SH-SY5Y (cell line): ENCODE data around the gene HSPA2.

Experiments
- GATA2 ChIP-seq: IDR thresholded peaks from 2 replicates; pipeline ENCODE4 v1.6.1; 2011; ENCODE audit warnings: mild to moderate bottlenecking, low read depth, low read length
- GATA3 ChIP-seq: IDR thresholded peaks from 2 replicates; pipeline ENCODE4 v1.6.1; 2011; ENCODE audit warnings: low read depth, mild to moderate bottlenecking, low read length, moderate library complexity

Gene HSPA2

GRCh38 chr14:64563696-64564095 is 23.2 kb downstream of the HSPA2 start:
- TF ChIP-seq GATA2 (no peak), GATA3 (no peak)

DNA sequence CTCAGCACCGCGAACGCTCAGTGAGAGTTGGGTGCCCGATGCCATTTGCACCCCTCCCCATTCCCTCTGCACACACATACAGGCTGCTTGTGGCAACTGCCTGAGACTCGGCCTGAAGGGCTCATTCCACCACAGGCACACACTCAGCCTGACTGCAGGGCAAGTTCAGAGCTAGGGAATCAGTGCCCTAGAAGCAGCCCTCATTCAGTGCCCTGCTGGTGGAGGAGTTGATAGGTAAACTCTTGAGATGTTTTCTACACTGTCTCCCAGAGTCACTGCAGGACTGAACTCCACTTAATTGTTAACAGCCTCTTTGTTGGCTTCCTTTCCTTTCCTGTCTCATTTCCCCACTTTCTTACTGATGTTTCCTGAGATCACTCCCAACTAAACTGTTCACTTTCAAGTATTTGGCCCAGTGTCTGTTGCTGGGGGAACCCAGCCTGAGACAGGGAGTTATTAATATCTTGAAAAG is 26.1 kb downstream of the HSPA2 start:
- no peak for TF ChIP-seq GATA3
- no peak for TF ChIP-seq GATA2

DNA sequence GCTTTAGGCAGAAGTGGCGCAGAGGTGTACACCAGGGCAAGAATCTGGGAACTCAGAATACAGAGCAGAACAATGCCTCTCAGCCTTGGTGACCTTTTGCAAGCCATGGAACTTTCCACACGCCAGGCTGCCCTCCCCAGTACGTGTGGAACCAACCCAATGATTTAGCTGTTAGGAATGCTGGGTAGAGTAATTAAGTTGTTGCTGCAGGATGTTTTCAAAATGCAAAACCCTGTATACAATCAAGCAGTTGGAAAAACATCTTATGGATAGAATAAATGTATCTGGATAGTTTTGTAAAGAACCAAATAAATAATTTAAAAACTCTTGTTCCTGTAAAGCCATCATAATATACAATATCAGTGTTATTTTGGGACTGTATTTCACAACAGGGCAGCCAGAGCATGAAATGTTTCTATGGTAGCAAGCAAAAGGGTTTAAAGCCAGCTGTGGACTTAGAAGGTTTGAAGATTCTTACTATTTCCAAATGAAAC is 28.6 kb downstream of the HSPA2 start:
- no peak for TF ChIP-seq GATA2
- no peak for TF ChIP-seq GATA3

- no peak for TF ChIP-seq GATA3
- TF ChIP-seq GATA2: no peak
Measured at GRCh38 chr14:64572386-64573104, 32.0 kb downstream of the HSPA2 start.

DNA sequence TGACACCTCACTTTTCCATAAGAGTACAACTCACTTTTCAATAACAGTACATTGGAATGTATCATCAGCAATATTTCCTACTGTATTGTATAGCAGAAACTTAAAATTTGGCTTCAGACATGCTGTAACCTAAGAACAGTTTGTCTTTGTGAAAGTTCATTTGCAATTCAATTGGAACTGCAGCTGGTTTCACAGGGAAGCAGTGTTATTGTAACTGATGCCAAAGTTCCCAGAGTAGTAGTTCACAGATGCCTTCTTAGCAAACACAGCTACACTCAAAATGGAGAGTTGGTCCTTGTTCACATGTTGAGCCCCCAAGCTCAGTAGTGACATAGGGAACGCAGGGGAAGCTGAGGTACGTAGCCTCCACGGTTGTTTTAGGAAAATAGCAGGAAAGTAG is 32.6 kb downstream of the HSPA2 start:
- TF ChIP-seq GATA2 (no peak), GATA3 (no peak)

GRCh38 chr14:64574371-64575107 is 34.0 kb downstream of the HSPA2 start:
- no peak for TF ChIP-seq GATA3
- no peak for TF ChIP-seq GATA2

DNA sequence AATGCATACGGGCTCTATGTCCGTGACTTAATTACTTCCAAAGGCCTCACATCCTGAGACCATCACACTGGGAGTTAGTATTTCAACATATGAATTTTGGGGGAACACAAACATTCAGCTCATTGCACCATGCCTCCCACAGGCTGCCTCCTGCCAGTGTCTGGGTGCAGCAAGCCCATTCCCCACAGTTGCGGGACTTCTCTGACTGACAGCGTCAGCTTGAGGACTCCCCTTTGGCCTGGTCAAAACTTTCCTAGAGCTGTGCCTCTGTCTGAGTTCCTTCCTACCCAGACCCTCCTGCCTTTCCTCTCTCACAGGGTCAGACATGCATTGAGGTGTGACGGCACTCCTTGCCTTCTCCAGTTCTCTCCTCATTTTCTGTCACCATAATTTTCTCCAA is 36.7 kb downstream of the HSPA2 start:
- TF ChIP-seq GATA3: no peak
- no peak for TF ChIP-seq GATA2

- no peak for TF ChIP-seq GATA2
- no peak for TF ChIP-seq GATA3
Measured at GRCh38 chr14:64580467-64580866, 39.9 kb downstream of the HSPA2 start.

DNA sequence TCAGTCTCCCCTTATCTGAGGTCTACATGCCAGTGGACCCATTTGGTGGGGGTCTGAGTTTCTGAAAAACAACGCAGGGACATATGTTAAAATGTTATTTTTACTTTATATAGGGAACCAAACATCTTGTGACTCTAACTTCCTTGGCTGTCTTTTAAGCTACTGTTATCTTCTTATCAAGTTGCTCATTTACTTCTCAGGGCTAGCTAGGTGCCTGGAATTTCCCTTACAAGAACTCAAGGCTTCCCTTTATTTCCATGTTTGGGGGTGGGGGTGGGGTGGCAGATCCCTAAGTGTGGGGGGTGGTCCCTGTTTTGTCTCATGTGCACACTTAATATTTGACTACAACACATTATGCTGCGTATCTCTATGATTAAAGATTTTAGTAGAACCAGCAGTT is 40.8 kb downstream of the HSPA2 start:
- no peak for TF ChIP-seq GATA2
- TF ChIP-seq GATA3: no peak

DNA sequence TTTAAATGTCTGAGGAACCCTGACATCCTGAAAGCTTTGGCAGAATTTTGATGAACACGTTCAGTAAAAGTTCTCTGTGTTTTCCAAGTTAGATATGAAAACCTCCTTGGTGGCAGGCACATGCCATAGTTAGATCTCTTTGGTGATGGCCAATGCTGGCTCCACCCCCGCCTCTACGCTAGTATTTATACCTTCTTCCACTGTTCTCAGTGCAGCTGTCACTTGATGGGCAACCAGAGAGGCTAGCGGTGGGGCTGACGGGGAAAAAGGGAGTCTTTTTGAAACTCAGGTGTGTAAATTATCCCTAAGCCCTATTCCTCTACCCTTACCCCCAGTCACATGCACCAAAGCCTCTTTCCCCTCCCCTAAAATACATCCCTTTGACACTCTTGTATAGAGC is 41.3 kb downstream of the HSPA2 start:
- no peak for TF ChIP-seq GATA3
- TF ChIP-seq GATA2: no peak

DNA sequence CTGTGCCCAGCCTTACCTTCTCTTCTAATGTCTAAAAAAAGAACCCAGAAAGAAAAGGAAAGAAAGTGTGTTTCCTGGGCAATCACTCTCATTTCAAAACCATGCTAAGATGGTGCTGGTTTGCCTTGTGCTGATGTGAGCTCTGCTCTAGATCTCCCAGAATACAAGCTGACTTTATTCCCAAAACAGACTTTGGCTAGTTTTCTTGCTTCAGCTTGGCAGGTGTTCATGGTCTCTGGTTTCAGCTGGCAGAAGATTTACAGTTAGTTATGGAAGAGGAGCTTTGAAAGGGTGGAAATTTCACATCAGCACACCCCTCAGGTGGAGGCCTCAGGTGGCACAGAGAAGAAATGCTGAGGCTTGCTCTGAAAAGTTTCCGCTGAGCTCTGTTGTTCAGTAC is 43.6 kb downstream of the HSPA2 start:
- no peak for TF ChIP-seq GATA3

DNA sequence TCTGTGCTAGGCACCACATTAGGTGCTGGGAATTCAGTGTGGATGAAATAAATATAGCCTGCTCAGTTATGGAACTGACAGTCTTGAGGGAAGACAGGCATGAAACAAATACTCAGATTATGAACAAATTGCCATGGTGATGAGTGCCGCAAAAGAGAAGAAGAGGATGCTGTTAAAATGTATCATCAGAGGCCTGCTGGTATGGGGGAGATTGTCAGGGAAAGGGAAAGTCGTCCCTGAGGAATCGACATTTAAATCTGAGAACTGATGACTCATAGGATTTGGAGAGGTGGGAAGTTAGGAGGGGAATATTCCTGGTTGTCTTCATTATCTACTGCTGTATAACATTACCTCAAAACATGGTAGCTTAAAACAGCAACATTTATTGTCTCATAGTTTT is 51.3 kb downstream of the HSPA2 start:
- no peak for TF ChIP-seq GATA3
- TF ChIP-seq GATA2: no peak
